ENCODE data around the gene PPP1R13B.

DNA sequence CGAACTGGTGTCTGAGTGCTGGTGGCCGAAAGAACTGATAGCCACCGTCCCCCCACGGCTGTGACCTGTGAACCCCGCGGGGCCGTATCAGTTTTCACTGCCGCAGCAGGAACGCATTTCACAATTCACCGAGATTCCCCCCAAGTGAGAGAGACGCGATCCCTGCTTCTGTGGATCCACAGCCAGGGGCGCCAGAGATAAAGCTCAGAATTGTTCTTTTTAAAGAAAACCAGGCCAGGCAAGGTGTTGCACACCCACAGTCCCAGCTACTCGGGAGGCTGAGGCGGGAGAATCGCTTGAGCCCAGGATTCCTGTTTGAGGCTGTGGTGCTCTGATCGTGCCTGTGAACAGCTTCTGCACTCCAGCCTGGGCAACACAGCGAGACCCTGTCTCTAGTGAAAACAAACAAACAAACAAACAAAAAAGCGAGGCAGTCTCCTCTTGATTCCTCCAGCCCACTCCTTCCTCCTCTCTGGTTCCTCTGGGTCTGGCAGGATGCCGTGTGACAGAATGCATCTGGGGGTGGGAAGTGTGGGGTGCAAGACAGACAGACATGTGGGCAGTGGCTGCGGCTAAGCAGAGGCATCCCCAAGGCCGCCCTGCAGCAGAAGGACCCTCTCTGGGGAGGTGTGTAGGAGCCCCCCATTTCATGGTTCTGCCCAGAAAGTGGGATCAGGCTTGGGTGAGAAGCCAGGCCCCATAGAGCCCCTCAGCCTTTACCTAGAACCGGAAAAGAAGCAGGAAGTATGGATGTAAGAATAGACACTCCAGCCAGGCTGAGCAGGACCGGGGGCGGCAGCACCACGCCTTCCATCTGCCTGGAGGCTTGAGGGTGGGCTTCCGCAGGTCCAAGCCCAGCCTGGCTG, 39.2 kb upstream of the PPP1R13B start:
- no peak for TF ChIP-seq POLR2AphosphoS5 (IDR thresholded peaks at IDR 0.05; ENCODE audit: borderline replicate concordance, low read depth, low read length)
- no peak for TF ChIP-seq EZH2 (IDR thresholded peaks at IDR 0.05)
- no peak for TF ChIP-seq FOXP2 (optimal IDR thresholded peaks at IDR 0.05; ENCODE audit: control extremely low read depth, extremely low read length, insufficient read depth)

Data from SK-N-MC (cell line).